SU-DHL-6 (cell line): ENCODE measurements around the gene KSR2.

ENCODE experiments used
- CTCF ChIP-seq: fragments of 200-600 bp; sonication (generic); IDR thresholded peaks from one replicate; pipeline ENCODE4 v1.5.1; 2017; ENCODE audit warnings: antibody characterized with exemption, mild to moderate bottlenecking, low read length, moderate library complexity; ENCODE audit not compliant: insufficient read depth, poor library complexity, severe bottlenecking
- EZH2phosphoT487 ChIP-seq: fragments of 200-600 bp; sonication (generic), shearing (Covaris generic); conservative IDR thresholded peaks from 2 replicates; pipeline ENCODE4 v1.6.1; 2018; ENCODE audit warnings: mild to moderate bottlenecking, antibody characterized with exemption, low read length, moderate library complexity, mixed read lengths

GRCh38 chr12:117803001-117803400 is 165.8 kb downstream of the KSR2 start:
- no peak for TF ChIP-seq CTCF
- no peak for TF ChIP-seq EZH2phosphoT487
